Epithelial cell of proximal tubule (primary cell): ENCODE data around the gene ALDH16A1. TPM values are rescaled to one million over a fixed set of nuclear protein-coding genes. Genes with fewer than 3 reads are reported as not detected.

ENCODE experiments used
- DNase-seq: peaks from one replicate; pipeline ENCODE4 v3.0.0-alpha.2; 2011; ENCODE audit warnings: low read depth
- H3K4me3 ChIP-seq: 2 replicates; pipeline ENCODE4 v1.5.1; 2011; ENCODE audit warnings: low read depth, mild to moderate bottlenecking, low read length
- total RNA-seq: library from RNA; depleted of rRNA; stranded (reverse); fragments of >200 nt; gene quantifications from 2 replicates; pipeline ENCODE4 v1.2.3, GENCODE V29; 2015
- TF ChIP-seq, protein P1 (sequence below): conservative IDR thresholded peaks from 2 replicates; pipeline ENCODE4 v1.5.1; 2012; ENCODE audit warnings: low read depth, mild to moderate bottlenecking, low read length

The ALDH16A1 gene
- total RNA-seq, 1 donor from 2014 or later = 41.5 TPM

- no peak overlapping the region for H3K4me3 ChIP-seq
- DNase-seq = no peak
These were observed 53.6 kb downstream of the ALDH16A1 start for GRCh38 chr19:49506575-49507105.

GRCh38 chr19:49507803-49508494 lies 54.9 kb downstream of the ALDH16A1 start:
- TF ChIP-seq, protein P1, sequence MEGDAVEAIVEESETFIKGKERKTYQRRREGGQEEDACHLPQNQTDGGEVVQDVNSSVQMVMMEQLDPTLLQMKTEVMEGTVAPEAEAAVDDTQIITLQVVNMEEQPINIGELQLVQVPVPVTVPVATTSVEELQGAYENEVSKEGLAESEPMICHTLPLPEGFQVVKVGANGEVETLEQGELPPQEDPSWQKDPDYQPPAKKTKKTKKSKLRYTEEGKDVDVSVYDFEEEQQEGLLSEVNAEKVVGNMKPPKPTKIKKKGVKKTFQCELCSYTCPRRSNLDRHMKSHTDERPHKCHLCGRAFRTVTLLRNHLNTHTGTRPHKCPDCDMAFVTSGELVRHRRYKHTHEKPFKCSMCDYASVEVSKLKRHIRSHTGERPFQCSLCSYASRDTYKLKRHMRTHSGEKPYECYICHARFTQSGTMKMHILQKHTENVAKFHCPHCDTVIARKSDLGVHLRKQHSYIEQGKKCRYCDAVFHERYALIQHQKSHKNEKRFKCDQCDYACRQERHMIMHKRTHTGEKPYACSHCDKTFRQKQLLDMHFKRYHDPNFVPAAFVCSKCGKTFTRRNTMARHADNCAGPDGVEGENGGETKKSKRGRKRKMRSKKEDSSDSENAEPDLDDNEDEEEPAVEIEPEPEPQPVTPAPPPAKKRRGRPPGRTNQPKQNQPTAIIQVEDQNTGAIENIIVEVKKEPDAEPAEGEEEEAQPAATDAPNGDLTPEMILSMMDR = no peak
- DNase-seq = no peak
- H3K4me3 ChIP-seq = no peak overlapping the region

More at GRCh38 chr19:49506575-49507105, 53.6 kb downstream of the ALDH16A1 start:
- TF ChIP-seq, protein P1 = peak; percentile 90

GRCh38 chr19:49512970-49513745 lies 60.1 kb downstream of the ALDH16A1 start:
- TF ChIP-seq, protein P1 = no peak
- H3K4me3 ChIP-seq = peak overlapping the region; percentile 68
- no peak for DNase-seq

GRCh38 chr19:49513746-49514118 lies 60.7 kb downstream of the ALDH16A1 start:
- H3K4me3 ChIP-seq = peak overlapping the region; percentile 68
- TF ChIP-seq, protein P1 = no peak

GRCh38 chr19:49514151-49514550 lies 61.1 kb downstream of the ALDH16A1 start:
- TF ChIP-seq, protein P1 = no peak
- H3K4me3 ChIP-seq = peak overlapping the region; percentile 68
- DNase-seq = no peak

More at GRCh38 chr19:49513746-49514118, 60.7 kb downstream of the ALDH16A1 start:
- no peak for DNase-seq

GRCh38 chr19:49515767-49516166 lies 62.7 kb downstream of the ALDH16A1 start:
- no peak overlapping the region for H3K4me3 ChIP-seq
- TF ChIP-seq, protein P1 = no peak
- no peak for DNase-seq
